Hepatocyte (in vitro differentiated cells): ENCODE data around the gene KRTAP12-4. TPM values are rescaled to one million over a fixed set of nuclear protein-coding genes. Genes with fewer than 3 reads are reported as not detected.

Source experiments
- DNase-seq: peaks from one replicate; pipeline ENCODE4 v3.0.0-alpha.2; 2016; ENCODE audit warnings: low spot score
- H2AFZ ChIP-seq: fragments of 200-600 bp; sonication (generic); 2 replicates; pipeline ENCODE4 v1.6.0; 2016; ENCODE audit warnings: antibody characterized with exemption, mild to moderate bottlenecking
- H3K27ac ChIP-seq: fragments of 200-600 bp; sonication (generic); 2 replicates; pipeline ENCODE4 v1.5.1; 2016; ENCODE audit warnings: mild to moderate bottlenecking
- H3K27me3 ChIP-seq: fragments of 200-600 bp; sonication (generic); 2 replicates; pipeline ENCODE4 v1.6.1; 2016
- H3K36me3 ChIP-seq: fragments of 200-600 bp; sonication (generic); replicated peaks from 2 replicates; pipeline ENCODE4 v1.5.1; 2016; ENCODE audit warnings: low read depth; ENCODE audit not compliant: insufficient read depth
- H3K4me1 ChIP-seq: fragments of 200-600 bp; sonication (generic); 2 replicates; pipeline ENCODE4 v1.5.1; 2016; ENCODE audit warnings: mild to moderate bottlenecking, moderate library complexity; ENCODE audit not compliant: insufficient read depth
- H3K4me2 ChIP-seq: fragments of 200-600 bp; sonication (generic); 2 replicates; pipeline ENCODE4 v1.6.0; 2016
- H3K4me3 ChIP-seq: fragments of 200-600 bp; sonication (generic); 2 replicates; pipeline ENCODE4 v1.5.1; 2016; ENCODE audit warnings: mild to moderate bottlenecking
- H3K79me2 ChIP-seq: fragments of 200-600 bp; sonication (generic); 2 replicates; pipeline ENCODE4 v1.6.0; 2017; ENCODE audit warnings: mild to moderate bottlenecking
- H3K9me2 ChIP-seq: fragments of 200-600 bp; sonication (generic); replicated peaks from 2 replicates; pipeline ENCODE4 v1.6.0; 2017; ENCODE audit warnings: mild to moderate bottlenecking; ENCODE audit not compliant: insufficient read depth
- H3K9me3 ChIP-seq: fragments of 200-600 bp; sonication (generic); 2 replicates; pipeline ENCODE4 v1.5.1; 2016; ENCODE audit warnings: low read depth, mild to moderate bottlenecking
- H4K20me1 ChIP-seq: fragments of 200-600 bp; sonication (generic); 2 replicates; pipeline ENCODE4 v1.6.0; 2016; ENCODE audit warnings: mild to moderate bottlenecking; ENCODE audit not compliant: insufficient read depth, poor library complexity, severe bottlenecking
- EZH2 ChIP-seq: fragments of 200-600 bp; sonication (generic); IDR thresholded peaks from 2 replicates; pipeline ENCODE4 v1.6.1; 2016; ENCODE audit warnings: antibody characterized with exemption, mild to moderate bottlenecking, borderline replicate concordance
- EZH2phosphoT487 ChIP-seq: fragments of 200-600 bp; sonication (generic); IDR thresholded peaks from one replicate; pipeline ENCODE4 v1.6.1; 2018; ENCODE audit warnings: antibody characterized with exemption, mild to moderate bottlenecking, low read depth, moderate library complexity; ENCODE audit not compliant: unreplicated experiment, severe bottlenecking
- WGBS: methylation state at CpG from one replicate; pipeline ENCODE4 v1.1.6; 2016; ENCODE audit warnings: low lambda C conversion rate; ENCODE audit errors: missing lambda C conversion rate; 5-methylcytosine and 5-hydroxymethylcytosine counted together
- polyA plus RNA-seq: library from polyadenylated mRNA; unstranded; fragments of >200 nt; fragmentation: Nextera tagmentation; extraction: Ambion mirVana; gene quantifications from 2 replicates; pipeline ENCODE4 v1.2.1, GENCODE V29; 2016
- total RNA-seq: library from RNA; depleted of rRNA; stranded (reverse); fragments of >200 nt; gene quantifications from 2 replicates; pipeline ENCODE4 v1.2.3, GENCODE V29; 2014
- TF ChIP-seq, protein P1 (sequence below): fragments of 200-600 bp; sonication (generic); IDR thresholded peaks from 2 replicates; pipeline ENCODE4 v1.5.1; 2016; ENCODE audit warnings: antibody characterized with exemption, mild to moderate bottlenecking; ENCODE audit not compliant: poor library complexity

The KRTAP12-4 gene
- total and polyA plus RNA-seq, 2 experiments from 2014 or later = not detected

DNA sequence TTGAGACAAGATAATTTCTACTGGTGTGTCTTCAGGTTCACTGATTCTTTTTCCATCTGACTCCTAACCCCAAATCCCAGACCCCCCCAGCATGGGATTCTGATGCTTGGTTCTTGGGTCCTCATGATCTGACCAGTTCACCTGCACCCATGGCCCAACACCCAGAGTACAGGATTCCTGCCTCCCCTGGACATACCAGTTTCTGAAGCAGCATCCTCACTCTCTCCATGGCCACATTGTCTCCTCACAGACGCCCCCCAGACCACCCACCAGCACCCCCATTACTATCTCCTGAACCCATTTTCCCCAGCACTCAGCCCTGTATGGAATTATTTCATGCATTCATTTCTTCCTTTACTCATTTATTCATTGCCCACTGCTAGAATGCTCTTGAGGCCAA, 2.4 kb upstream of the KRTAP12-4 start:
- H3K27me3 ChIP-seq = no peaks in the 10 kb centered on the region
- H2AFZ ChIP-seq = no peak overlapping the region
- TF ChIP-seq, protein P1, sequence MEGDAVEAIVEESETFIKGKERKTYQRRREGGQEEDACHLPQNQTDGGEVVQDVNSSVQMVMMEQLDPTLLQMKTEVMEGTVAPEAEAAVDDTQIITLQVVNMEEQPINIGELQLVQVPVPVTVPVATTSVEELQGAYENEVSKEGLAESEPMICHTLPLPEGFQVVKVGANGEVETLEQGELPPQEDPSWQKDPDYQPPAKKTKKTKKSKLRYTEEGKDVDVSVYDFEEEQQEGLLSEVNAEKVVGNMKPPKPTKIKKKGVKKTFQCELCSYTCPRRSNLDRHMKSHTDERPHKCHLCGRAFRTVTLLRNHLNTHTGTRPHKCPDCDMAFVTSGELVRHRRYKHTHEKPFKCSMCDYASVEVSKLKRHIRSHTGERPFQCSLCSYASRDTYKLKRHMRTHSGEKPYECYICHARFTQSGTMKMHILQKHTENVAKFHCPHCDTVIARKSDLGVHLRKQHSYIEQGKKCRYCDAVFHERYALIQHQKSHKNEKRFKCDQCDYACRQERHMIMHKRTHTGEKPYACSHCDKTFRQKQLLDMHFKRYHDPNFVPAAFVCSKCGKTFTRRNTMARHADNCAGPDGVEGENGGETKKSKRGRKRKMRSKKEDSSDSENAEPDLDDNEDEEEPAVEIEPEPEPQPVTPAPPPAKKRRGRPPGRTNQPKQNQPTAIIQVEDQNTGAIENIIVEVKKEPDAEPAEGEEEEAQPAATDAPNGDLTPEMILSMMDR = no peak
- TF ChIP-seq EZH2phosphoT487 (no peak), EZH2 (no peak)
- H3K79me2 ChIP-seq = no peaks in the 10 kb centered on the region
- H3K4me2 ChIP-seq = no peak overlapping the region
- no peaks in the 10 kb centered on the region for H4K20me1 ChIP-seq
- no peaks in the 10 kb centered on the region for H3K9me2 ChIP-seq
- 73% methylated on average over 1 of the region's 1 CpG for WGBS
- H3K4me3 ChIP-seq = no peak overlapping the region
- no peaks in the 10 kb centered on the region for H3K36me3 ChIP-seq
- H3K9me3 ChIP-seq = no peaks in the 10 kb centered on the region
- no peak overlapping the region for H3K27ac ChIP-seq
- DNase-seq = no peak
- no peaks in the 10 kb centered on the region for H3K4me1 ChIP-seq

DNA sequence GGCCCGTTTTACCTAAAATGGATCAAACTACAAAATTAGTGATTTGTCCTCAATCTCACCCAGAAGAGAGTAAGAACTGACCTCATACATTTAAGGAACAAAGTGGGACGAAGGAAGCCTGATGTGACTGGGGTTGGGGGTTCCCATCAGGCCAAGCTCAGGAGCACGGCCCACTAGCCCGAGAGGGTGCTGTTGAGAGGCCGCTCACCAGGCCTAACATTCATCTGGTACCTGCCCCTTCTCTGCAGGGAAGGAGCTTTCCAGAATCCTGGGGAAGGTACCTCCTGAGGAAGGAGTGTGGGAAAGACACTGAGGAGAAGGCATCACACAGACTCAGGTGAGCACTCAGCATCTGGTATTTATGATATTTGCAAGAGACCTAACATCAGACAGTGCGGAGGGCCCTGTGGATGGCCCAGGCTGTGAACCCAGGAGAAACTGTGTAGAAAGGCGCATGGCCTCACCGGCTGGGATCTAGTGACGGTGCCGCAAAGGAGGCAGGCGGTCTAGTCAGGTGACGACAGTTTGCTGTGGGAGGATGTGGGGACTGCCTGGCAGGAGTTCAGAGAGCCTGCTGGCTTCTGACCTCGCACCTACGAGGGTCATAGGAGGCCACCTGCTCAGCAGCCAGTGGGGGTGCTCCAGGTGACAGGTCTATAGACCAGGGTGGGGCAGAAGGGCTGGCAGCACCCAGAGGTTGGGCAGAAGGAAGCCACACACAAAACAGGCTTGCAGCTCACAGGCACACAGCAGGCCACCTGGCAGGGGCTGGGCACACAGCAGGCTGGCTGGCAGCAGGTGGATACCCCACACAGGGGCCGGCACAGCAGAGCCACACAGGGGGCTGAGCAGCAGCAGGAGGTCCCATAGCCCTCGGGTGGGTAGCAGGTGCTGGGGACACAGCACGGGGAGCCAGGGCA, 543 bp downstream of the KRTAP12-4 start:
- DNase-seq = no peak
- H3K4me1 ChIP-seq = no peaks in the 10 kb centered on the region
- no peaks in the 10 kb centered on the region for H3K79me2 ChIP-seq
- no peaks in the 10 kb centered on the region for H3K36me3 ChIP-seq
- no peak overlapping the region for H3K27ac ChIP-seq
- no peaks in the 10 kb centered on the region for H3K9me2 ChIP-seq
- H3K27me3 ChIP-seq = no peaks in the 10 kb centered on the region
- WGBS = 92% methylated on average over 17 of the region's 17 CpGs
- H3K4me3 ChIP-seq = no peak overlapping the region
- no peaks in the 10 kb centered on the region for H4K20me1 ChIP-seq
- no peak overlapping the region for H2AFZ ChIP-seq
- TF ChIP-seq EZH2 = no peak
- no peak for TF ChIP-seq EZH2phosphoT487
- TF ChIP-seq, protein P1 = no peak
- H3K9me3 ChIP-seq = no peaks in the 10 kb centered on the region
- no peak overlapping the region for H3K4me2 ChIP-seq

DNA sequence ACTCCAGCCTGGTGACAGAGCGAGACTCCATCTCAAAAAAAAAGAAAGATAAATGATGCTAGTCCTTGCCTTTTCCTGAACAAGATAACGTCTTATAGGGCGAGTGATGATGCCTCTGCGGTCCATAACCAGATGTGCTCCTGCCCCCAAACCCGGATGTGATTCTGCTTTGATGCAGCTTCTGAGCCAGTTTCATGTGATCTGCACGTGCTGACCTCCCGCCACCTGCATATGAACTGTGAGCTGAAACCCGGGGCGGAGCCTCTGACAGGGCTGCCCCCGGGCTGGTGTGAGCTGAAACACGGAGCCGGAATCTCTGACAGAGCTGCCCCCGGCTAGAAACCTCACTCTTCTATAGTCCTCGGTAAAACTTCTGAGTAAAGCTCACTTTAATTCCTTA, 1.3 kb downstream of the KRTAP12-4 start:
- Histone ChIP-seq H3K4me2 (no peak overlapping the region), H4K20me1 (no peaks in the 10 kb centered on the region), H3K9me2 (no peaks in the 10 kb centered on the region), H3K9me3 (no peaks in the 10 kb centered on the region), H2AFZ (no peak overlapping the region), H3K79me2 (no peaks in the 10 kb centered on the region), H3K36me3 (no peaks in the 10 kb centered on the region), H3K4me1 (no peaks in the 10 kb centered on the region), H3K27me3 (no peaks in the 10 kb centered on the region), H3K27ac (no peak overlapping the region), H3K4me3 (no peak overlapping the region)
- WGBS = 71% methylated on average over 14 of the region's 14 CpGs
- DNase-seq = no peak
- TF ChIP-seq EZH2phosphoT487 (no peak), EZH2 (no peak)
- TF ChIP-seq, protein P1 = no peak
